Ishikawa (cell line): Measurements from ENCODE around the gene PODN.

Experiments used
- CEBPB ChIP-seq: IDR thresholded peaks from 2 replicates; pipeline ENCODE4 v1.6.1; 2012
- CREB1 ChIP-seq: IDR thresholded peaks from 2 replicates; pipeline ENCODE4 v1.6.1; 2012; ENCODE audit warnings: low read depth
- EGR1 ChIP-seq: IDR thresholded peaks from 2 replicates; pipeline ENCODE4 v1.6.1; 2012
- EP300 ChIP-seq: IDR thresholded peaks from 2 replicates; pipeline ENCODE4 v1.6.1; 2012; ENCODE audit warnings: borderline replicate concordance
- FOXM1 ChIP-seq: IDR thresholded peaks from 2 replicates; pipeline ENCODE4 v1.6.1; 2012; ENCODE audit warnings: low read depth, borderline replicate concordance
- NFIC ChIP-seq: IDR thresholded peaks from 2 replicates; pipeline ENCODE4 v1.6.1; 2012
- RAD21 ChIP-seq: IDR thresholded peaks from 2 replicates; pipeline ENCODE4 v1.6.1; 2012; ENCODE audit warnings: low read depth
- TAF1 ChIP-seq: IDR thresholded peaks from 2 replicates; pipeline ENCODE4 v1.6.1; 2012; ENCODE audit warnings: low read depth, mild to moderate bottlenecking
- TCF12 ChIP-seq: IDR thresholded peaks from 2 replicates; pipeline ENCODE4 v1.6.1; 2012; ENCODE audit warnings: low read depth
- TEAD4 ChIP-seq: IDR thresholded peaks from 2 replicates; pipeline ENCODE4 v1.6.1; 2012
- YY1 ChIP-seq: IDR thresholded peaks from 2 replicates; pipeline ENCODE4 v1.6.1; 2012; ENCODE audit warnings: low read depth
- ZBTB7A ChIP-seq: IDR thresholded peaks from 2 replicates; pipeline ENCODE4 v1.6.1; 2012; ENCODE audit warnings: low read depth
- TF ChIP-seq, protein P1 (sequence below): IDR thresholded peaks from 2 replicates; pipeline ENCODE4 v1.6.1; 2012
- TF ChIP-seq, protein P2 (sequence below): IDR thresholded peaks from 2 replicates; pipeline ENCODE4 v1.6.1; 2012
- TF ChIP-seq, protein P3 (sequence below): IDR thresholded peaks from 2 replicates; pipeline ENCODE4 v1.6.1; 2012; ENCODE audit warnings: low read depth, mild to moderate bottlenecking

The PODN gene

GRCh38 chr1:53125623-53126360, 63.8 kb downstream of the PODN start:
- TF ChIP-seq, protein P1, sequence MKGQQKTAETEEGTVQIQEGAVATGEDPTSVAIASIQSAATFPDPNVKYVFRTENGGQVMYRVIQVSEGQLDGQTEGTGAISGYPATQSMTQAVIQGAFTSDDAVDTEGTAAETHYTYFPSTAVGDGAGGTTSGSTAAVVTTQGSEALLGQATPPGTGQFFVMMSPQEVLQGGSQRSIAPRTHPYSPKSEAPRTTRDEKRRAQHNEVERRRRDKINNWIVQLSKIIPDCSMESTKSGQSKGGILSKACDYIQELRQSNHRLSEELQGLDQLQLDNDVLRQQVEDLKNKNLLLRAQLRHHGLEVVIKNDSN = no peak
- TF ChIP-seq TEAD4 = no peak
- no peak for TF ChIP-seq CEBPB
- no peak for TF ChIP-seq ZBTB7A
- TF ChIP-seq EGR1 = no peak
- TF ChIP-seq CREB1 = no peak
- TF ChIP-seq, protein P2, sequence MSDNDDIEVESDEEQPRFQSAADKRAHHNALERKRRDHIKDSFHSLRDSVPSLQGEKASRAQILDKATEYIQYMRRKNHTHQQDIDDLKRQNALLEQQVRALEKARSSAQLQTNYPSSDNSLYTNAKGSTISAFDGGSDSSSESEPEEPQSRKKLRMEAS = no peak
- TF ChIP-seq, protein P3, sequence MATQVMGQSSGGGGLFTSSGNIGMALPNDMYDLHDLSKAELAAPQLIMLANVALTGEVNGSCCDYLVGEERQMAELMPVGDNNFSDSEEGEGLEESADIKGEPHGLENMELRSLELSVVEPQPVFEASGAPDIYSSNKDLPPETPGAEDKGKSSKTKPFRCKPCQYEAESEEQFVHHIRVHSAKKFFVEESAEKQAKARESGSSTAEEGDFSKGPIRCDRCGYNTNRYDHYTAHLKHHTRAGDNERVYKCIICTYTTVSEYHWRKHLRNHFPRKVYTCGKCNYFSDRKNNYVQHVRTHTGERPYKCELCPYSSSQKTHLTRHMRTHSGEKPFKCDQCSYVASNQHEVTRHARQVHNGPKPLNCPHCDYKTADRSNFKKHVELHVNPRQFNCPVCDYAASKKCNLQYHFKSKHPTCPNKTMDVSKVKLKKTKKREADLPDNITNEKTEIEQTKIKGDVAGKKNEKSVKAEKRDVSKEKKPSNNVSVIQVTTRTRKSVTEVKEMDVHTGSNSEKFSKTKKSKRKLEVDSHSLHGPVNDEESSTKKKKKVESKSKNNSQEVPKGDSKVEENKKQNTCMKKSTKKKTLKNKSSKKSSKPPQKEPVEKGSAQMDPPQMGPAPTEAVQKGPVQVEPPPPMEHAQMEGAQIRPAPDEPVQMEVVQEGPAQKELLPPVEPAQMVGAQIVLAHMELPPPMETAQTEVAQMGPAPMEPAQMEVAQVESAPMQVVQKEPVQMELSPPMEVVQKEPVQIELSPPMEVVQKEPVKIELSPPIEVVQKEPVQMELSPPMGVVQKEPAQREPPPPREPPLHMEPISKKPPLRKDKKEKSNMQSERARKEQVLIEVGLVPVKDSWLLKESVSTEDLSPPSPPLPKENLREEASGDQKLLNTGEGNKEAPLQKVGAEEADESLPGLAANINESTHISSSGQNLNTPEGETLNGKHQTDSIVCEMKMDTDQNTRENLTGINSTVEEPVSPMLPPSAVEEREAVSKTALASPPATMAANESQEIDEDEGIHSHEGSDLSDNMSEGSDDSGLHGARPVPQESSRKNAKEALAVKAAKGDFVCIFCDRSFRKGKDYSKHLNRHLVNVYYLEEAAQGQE = no peak
- no peak for TF ChIP-seq TCF12
- no peak for TF ChIP-seq RAD21
- TF ChIP-seq EP300 = no peak
- no peak for TF ChIP-seq FOXM1

GRCh38 chr1:53126495-53126894, 64.5 kb downstream of the PODN start:
- TF ChIP-seq RAD21 (no peak), TAF1 (no peak), EP300 (no peak), YY1 (no peak), ZBTB7A (no peak), CEBPB (no peak), EGR1 (no peak), CREB1 (no peak), FOXM1 (no peak)
- TF ChIP-seq, protein P3 = no peak
- TF ChIP-seq, protein P1 = no peak
- TF ChIP-seq, protein P2 = no peak

- TF ChIP-seq, protein P3 = no peak
- TF ChIP-seq, protein P2 = no peak
- TF ChIP-seq RAD21 (no peak), ZBTB7A (no peak), EGR1 (no peak), CEBPB (no peak), CREB1 (no peak), FOXM1 (no peak), YY1 (no peak), NFIC (no peak), TCF12 (no peak), EP300 (no peak)
- TF ChIP-seq, protein P1 = no peak
Observed at GRCh38 chr1:53127546-53127945, 65.5 kb downstream of the PODN start.

DNA sequence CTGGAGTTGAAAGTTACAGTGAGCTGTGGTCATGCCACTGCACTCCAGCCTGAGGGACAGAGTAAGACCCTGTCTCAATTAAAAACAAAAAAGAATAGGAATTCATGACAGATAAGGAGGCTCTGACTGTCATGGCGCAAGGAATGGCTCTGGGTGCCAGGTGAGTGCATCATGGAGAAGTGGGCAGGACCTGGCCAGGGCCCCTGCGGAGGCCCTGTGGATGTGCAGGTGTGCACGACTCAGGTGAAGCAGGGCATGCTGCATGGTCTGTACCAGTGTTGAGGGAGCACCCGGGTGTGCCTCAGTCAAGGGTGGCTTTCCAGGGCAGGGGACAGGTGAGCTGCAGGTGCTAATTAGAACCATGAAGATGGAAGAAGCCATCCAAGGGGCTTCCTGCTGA, 66.4 kb downstream of the PODN start:
- TF ChIP-seq ZBTB7A = no peak
